ENCODE data around the gene FAM20B. TPM values are rescaled to one million over a fixed set of nuclear protein-coding genes. Genes with fewer than 3 reads are reported as not detected.

The FAM20B gene
- total RNA-seq, 1 experiment from 2014 or later: 43.0 TPM

DNA sequence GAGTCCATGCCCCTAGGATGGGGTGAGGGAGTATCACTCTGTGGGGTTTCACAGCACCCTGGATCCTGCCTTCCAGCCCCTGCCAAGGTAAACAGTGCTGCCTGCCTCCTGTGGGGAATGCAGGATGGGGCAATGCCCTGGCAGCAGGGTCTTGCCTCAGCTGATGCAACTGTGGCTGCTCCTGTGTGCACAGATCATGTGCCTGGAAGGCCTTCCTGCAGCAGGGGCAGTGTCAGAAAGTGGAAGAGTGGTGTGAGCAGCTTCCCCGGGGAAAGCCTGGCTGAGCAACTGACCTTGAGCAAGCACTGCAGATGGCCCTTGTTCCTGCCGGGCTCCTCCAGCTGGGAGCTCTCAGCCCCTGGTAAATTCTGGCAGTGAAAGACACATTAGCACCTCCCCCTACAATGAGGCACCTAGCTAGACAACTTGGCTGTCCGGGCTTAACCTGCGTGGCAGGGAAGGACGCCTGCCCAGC, 66.0 kb downstream of the FAM20B start:
- no peak for DNase-seq (ENCODE audit: low read depth)

DNA sequence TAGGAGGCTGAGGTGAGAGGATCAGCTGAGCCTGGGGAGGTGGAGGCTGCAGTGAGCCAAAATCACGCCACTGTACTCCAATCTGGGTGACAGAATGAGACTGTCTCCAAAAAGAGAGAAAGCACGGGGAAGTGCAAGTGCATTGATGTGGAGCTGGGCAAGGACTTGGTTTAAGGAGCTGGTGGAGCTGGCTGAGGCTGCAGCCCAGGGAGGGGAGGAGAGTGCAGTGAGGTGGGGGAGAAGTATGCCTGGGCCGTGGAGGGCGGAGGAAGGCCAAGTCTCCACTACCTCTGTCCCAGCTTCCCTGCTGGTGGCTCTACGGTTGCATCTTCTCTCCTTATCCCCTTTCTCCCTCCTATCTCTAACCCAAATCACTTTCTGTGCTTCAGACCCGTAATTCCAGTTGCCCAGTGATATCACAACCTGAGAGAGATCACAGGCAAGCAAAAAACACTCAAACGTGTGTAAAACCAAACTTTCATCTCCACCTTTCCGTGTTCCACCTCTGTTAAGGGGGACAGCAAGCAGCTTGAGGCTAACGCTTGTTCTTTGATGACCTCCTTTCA, 67.3 kb downstream of the FAM20B start:
- no peak for DNase-seq (ENCODE audit: low read depth)

DNA sequence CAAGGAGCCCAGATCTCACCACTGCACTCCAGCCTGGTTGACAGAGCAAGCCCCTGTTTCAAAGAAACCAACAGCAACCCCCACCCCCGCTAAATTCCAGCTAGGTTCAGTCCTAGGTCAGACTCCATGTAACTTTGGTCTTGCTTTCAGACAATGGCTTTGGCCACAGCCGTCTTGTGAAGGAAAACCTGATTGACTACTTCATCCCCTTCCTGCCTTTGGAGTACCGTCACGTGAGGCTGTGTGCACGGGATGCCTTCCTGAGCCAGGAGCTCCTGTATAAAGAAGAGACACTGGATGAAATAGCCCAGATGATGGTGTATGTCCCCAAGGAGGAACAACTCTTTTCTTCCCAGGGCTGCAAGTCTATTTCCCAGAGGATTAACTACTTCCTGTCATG, 69.1 kb downstream of the FAM20B start:
- no peak for DNase-seq (ENCODE audit: low read depth)

DNA sequence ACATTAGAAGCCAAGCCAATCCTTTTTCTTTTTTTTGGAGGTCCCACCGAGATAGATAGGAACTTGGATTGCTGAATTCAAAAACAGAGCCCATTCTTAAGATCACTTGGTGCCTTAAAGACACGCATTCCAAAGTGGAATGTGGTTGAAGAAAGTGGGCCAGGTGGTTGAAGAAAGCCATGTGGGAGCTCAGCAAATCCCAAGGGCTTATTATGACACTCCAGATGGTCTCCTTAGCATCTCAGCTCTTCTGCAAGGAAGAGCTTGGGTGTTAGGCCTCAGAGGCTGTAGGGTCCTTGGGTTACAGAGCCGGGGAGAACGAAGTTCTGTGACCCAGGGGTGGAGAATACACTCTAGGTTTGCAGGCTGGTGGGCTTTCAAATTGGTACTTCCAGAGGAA, 69.7 kb downstream of the FAM20B start:
- DNase-seq (ENCODE audit: low read depth): no peak

DNA sequence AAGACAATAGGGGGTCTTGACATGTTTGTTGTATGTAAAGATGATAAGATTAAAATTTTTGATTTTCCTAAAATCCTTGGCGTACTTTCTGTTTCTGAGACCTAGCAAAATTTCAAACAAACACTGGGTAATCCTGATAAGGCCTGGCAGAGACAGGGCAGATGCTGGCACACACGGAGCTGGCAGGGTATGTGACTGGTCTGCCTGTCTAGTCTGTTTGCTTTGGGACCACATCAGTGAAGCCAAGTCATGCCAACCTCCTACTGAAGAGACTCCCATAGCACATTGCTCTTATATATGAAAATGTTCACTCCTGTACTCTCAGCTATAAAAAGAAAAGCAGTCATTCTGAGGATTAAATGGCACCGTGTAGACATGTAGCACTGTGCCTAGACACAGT, 70.2 kb downstream of the FAM20B start:
- DNase-seq (ENCODE audit: low read depth): no peak

DNA sequence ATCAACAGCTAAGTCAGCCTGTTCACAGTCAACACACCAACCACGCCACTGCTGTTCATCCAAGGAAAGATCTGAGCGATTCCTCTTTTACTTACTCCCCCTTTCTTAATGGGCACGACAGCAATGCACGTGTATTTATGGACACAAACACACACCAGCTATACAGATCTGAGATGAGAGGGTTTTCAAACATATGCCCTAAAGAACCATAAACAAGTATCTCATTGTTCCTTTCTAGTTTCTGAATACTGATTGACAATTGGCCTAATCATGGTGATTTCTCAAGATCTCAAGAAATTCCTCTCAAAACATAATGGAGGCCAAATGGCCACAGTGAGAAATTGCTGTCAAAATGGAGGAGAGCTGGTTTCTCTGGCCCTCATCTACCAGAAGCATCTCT, 74.2 kb downstream of the FAM20B start:
- DNase-seq (ENCODE audit: low read depth): no peak

DNA sequence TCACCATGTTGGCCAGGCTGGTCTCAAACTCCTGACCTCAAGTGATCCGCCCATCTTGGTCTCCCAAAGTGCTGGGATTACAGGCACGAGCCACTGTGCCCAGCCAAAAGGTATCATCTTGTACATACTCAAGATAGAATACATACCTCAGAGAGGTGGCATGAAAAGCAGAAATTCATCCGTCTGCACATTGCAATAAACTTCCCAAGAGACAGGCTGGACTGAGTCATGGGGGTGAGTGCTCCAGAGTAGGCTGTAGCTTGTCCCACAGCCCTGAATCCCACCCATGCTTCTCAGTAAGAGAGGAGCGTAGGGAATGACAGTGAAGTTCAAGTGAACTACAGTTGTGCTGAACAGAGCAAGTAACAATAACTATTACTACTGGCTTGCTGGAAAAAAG, 75.9 kb downstream of the FAM20B start:
- no peak for DNase-seq (ENCODE audit: low read depth)

DNA sequence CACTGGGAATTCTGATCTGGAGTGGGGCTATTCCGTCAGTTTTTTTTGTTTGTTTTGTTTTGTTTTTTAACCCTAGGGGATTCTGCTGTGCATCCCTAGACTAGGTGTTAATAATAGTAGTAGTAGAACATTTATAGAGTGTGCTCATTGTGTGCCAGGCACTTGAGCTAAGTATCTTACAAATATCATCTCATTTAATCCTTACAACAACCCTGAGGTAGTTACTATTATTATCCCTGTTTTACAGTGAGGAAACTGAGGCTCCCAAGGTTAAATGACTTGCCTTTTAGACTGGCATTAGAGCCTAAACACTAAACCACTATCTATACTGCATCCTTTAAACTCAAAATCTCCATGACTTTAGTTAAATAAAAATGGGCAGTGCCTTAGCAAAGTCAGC, 78.3 kb downstream of the FAM20B start:
- no peak for DNase-seq (ENCODE audit: low read depth)

DNA sequence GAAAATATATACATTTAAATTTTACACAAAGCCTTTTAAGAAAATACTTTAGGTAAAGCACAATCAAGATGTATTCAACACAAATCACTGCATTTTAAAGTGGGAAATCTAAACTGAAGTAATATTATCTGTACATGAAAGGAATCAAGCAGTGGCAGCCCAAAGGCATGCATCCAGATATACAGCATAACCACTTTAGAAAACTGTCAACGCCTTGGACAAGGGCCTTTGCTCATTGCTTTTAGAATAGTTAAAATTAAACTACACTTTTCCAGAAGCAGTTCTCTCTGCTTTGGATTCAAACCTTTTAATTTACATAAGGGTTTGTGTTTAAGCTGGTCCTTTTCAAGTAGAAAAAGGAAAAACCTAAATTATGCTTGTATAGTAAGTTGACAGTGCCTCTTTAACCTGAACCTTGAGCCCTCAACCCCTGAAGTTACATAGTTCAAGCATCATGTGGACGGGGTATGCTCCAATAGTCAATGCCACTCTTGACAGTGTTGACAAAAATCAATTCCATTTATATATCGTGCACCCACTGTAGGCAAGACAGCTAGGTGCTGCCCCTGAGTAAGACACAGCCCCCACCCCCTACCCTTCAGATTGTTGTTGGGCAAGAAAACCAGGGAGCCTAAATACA, 79.0 kb downstream of the FAM20B start:
- DNase-seq (ENCODE audit: low read depth): no peak

DNA sequence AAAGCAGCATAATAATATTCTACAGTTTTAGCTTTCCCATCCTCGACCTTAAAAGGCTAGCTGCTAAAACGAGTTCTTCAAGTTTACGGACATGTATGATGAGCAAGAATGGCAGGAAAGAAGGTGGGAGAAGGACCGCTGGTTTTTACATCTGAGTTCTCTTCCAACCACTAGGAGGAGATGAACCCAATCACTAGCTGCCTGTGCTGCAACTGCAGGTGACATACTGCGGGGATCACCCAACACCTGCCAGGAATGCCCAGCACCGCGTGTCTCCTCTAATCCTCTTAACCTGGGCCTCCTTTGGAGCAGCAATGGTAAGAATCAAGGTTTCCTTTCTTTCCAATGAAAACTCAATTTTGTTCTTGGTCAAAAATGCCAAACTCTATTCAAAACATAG, 79.7 kb downstream of the FAM20B start:
- DNase-seq (ENCODE audit: low read depth): no peak

DNA sequence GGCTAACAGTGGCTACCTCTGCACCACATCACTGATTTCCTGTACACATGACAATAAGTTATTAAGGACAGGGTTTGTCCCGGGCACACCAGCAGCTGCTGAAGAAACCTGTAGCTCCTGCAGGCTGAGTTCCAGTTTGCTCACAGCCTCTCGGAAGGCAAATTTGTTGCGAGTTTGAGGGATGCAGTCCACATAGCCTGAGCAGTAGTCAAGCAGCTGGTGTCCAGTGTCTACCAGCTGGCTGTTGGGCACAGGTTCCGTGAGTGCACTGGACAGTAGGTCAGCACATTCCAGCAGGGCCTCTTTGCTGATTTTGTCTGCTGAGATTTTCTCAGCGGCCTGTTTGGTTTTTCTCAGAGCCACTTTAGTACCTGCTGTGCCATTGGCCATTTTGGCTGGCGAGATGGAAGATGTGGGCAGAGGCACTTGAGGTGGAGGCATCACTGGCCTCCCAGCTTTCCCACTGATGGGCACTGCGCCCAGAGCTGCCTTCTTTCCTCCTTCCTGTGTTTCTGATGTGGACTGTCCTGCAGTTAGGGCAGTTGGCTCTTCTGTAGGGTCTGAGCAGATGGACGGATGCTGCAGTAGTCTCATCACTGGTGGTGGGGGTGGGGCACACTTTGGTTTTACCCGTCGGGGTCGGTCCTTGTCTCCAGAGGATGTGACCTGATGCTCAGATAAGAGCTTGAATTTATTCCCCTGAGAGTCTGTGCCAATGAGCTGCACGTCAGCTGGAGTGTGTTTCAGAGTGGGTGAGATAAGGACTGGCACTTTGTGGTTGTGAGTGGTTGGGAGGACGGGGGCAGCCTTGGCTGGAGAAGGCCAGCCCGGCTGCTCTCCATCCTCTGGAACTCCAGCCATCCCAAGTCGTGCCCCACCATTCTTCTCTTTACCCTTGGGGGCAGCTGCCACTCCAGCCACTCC, 82.3 kb downstream of the FAM20B start:
- no peak for DNase-seq (ENCODE audit: low read depth)

DNA sequence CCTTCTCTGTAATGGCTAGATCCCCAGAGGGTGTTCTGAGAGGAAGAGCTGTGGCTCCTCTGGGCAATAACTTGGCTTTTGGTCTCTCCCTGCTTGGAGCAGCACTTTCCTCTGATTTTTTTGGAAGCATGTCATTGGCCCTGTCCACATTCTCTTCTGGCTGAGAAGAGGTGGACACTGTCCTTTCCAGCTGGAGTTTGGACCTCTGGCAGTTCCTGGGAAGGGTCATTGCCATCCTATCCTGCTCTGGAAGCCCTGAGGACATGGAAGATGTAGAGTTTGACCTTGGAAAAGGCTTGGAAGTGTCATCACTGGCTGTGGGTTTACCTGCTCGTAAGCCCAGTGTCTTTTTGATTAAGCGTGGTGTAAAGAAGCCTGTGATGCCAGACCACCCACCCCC, 83.0 kb downstream of the FAM20B start:
- DNase-seq (ENCODE audit: low read depth): no peak

DNA sequence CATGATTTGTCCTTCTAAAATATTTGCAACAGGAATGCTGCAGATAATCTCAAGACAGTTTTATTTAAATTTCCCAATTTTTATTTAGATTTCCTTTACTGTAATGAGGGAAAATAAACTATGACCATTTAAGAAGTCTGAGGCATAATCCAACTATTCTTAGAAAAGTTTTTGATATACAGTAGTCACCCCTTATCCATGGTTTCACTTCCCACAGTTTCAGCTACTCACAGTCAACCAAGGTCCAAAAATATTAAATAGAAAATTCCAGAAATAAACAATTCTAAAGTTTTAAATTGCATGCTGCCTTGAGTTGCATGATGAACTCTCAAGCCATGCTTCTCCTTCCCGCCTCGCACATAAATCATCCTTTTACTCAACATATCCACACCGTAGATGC, 89.5 kb downstream of the FAM20B start:
- no peak for DNase-seq (ENCODE audit: low read depth)

DNA sequence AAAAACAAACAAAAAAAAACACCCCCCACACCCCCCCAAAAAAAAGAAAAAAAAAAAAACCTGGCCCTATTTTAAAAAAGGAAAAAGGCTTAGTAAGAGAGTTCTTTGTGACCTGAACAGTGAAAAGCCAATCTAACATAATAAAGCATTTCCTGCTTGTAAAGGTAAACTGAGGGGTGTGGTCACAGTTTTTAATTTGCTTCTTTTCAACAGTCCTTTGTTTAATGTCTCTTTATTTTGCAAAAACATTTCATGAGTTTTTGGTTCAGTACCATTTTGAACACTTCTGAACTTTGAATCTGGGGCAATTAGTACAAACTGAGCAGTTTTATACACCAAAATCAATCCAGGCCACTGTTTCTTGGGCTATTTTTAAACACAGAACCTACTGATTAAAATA, 93.8 kb downstream of the FAM20B start:
- no peak for DNase-seq (ENCODE audit: low read depth)

DNA sequence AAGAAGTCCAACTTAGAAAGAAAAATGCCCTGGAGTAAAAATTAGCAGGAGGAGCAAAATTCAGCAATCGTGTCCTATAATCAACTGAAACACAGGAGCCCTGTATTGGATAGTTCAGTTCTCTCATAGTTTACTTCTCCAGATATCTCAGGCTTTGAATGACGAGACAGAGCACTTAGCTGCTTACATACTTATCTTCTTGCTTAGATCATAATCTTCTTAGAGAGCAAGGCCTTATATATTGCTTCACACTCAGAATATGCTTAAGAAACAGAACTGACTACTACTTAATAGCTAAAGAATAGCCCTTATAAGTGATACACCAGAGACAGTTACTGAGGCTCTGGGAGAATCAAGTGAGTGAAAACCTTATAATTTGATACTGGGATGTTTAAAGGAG, 95.0 kb downstream of the FAM20B start:
- DNase-seq (ENCODE audit: low read depth): no peak

DNA sequence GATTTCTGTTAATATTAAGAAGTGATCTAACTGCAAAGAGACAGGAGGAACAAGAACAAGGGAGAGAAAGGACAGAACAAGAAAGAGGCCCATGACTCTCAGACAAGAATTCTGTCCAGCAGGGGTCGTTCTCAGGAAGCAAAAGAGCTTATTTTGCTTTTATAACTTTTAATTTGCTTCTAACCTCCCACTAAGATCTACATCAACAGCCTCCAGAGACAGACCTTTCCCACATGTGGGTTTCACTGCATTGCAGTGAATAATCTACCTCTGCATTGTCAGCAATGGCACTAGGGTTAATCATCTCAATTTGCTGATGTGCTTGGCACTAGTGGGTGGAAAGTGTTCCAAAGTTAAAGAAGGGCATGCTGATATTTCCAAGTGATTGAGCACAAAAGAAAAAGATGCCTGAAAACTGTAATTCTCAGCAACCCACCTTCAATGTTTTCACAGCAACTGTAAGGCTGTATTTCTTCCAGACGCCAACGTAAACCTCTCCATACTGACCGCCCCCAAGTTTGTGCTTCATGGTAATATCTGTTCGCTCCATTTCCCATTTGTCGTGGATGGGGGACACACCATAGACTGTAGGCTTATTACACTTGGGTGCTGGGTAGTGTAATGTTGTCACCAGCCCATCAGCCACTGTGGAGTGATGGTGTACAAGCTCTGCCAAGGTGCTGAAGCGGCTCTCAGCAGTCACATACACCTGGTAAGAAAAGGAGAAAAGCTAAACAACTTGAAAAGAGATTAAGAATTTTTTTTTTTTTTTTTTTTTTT, 95.7 kb downstream of the FAM20B start:
- peak; percentile 72 for DNase-seq (ENCODE audit: low read depth)

DNA sequence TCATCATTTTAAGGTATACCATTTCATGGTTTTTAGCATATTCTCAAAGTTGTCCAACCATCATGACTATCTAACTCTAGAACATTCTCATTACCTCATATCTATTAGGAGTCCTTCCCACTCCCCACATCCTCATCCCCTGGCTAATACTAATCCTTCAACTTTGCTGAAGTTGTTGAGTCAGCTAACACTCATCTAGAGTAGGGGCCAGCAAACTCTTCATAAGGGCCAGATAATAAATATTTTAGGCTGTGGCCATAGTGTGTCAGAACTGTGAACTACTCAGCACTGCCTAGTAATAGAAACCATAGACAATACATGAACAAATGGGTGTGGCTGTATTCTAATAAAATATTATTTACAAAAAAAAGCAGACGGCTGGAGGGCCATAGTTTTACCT, 99.2 kb downstream of the FAM20B start:
- DNase-seq (ENCODE audit: low read depth): peak; percentile 71

Other genes with a start within 250 kb of the FAM20B start
- gene ANGPTL1, start 154.8 kb upstream of the FAM20B start, total RNA-seq (2014; rRNA removed; shearing (Covaris generic)): 1.2 TPM in 1 of 2 replicates, not detected in the other
- 20.6 and 52.6 TPM in 2 replicates for gene TOR3A, start 56.2 kb downstream of the FAM20B start, total RNA-seq (2014; rRNA removed; shearing (Covaris generic))
- gene ABL2, start 203.8 kb downstream of the FAM20B start, total RNA-seq (2014; rRNA removed; shearing (Covaris generic)): 17.3 and 38.3 TPM in 2 replicates

Data from M059J (cell line).